Measurements from ENCODE around the gene ARID4B.

The ARID4B gene

GRCh38 chr1:235275836-235276235, 52.1 kb downstream of the ARID4B start:
- H3K27me3 ChIP-seq (ENCODE audit: insufficient read depth, low read length): no peaks in the 10 kb centered on the region
- H4K91ac ChIP-seq (ENCODE audit: low read depth, low read length): no peak overlapping the region
- H3K9me3 ChIP-seq (ENCODE audit: insufficient read depth, low read depth, low read length): no peaks in the 10 kb centered on the region
- no peak overlapping the region for H2BK120ac ChIP-seq (ENCODE audit: insufficient read depth, low read length, poor library complexity)
- no peak overlapping the region for H3K9ac ChIP-seq (ENCODE audit: low read length)
- H3K4ac ChIP-seq (ENCODE audit: low read depth, low read length): no peak overlapping the region
- no peak for DNase-seq
- H3K14ac ChIP-seq (ENCODE audit: low read length): no peak overlapping the region
- peaks cover 5 to 10% of the 10 kb centered on the region in 2 experiments for H3K4me1 ChIP-seq (ENCODE audit: control insufficient read depth in 1 of 2, insufficient read depth in 2 of 2, low read length in 2 of 2)
- peaks cover 18% of the 10 kb centered on the region for H3K79me2 ChIP-seq (ENCODE audit: control insufficient read depth, insufficient read depth, low read length, poor library complexity)
- H2BK5ac ChIP-seq (ENCODE audit: low read depth, low read length, poor library complexity): no peak overlapping the region
- WGBS (ENCODE audit: extremely low coverage, insufficient coverage, insufficient read length): no CpG with 5 or more reads among the region's 6 CpGs
- H4K8ac ChIP-seq (ENCODE audit: low read depth, low read length): no peak overlapping the region
- no peak overlapping the region for H3K4me3 ChIP-seq (ENCODE audit: low read depth, low read length)
- no peak overlapping the region for H2AFZ ChIP-seq (ENCODE audit: insufficient read depth, low read length, poor library complexity)
- H4K12ac ChIP-seq (ENCODE audit: low read depth, low read length): no peak overlapping the region
- no peak overlapping the region for H3K23ac ChIP-seq (ENCODE audit: low read length)
- H3K18ac ChIP-seq (ENCODE audit: low read length): no peak overlapping the region
- H3K27ac ChIP-seq (ENCODE audit: low read depth, low read length): no peak overlapping the region
- no peak overlapping the region for H2BK12ac ChIP-seq (ENCODE audit: low read length)
- no peaks in the 10 kb centered on the region for H3K79me1 ChIP-seq (ENCODE audit: low read length)
- no peaks in the 10 kb centered on the region for H3K36me3 ChIP-seq (ENCODE audit: control insufficient read depth in 1 of 2, insufficient read depth in 2 of 2, low read length in 2 of 2)
- H2AK5ac ChIP-seq (ENCODE audit: low read length): no peak overlapping the region
- H3K4me2 ChIP-seq (ENCODE audit: low read length): no peak overlapping the region

- Histone ChIP-seq H3K27me3 (ENCODE audit: insufficient read depth, low read length) (no peaks in the 10 kb centered on the region), H4K8ac (ENCODE audit: low read depth, low read length) (no peak overlapping the region), H3K4me1 (ENCODE audit: control insufficient read depth in 1 of 2, insufficient read depth in 2 of 2, low read length in 2 of 2) (peaks cover 2 to 6% of the 10 kb centered on the region in 2 experiments), H3K23ac (ENCODE audit: low read length) (no peak overlapping the region), H3K4me2 (ENCODE audit: low read length) (no peak overlapping the region), H3K79me2 (ENCODE audit: control insufficient read depth, insufficient read depth, low read length, poor library complexity) (peaks cover 15% of the 10 kb centered on the region), H2BK12ac (ENCODE audit: low read length) (no peak overlapping the region), H3K18ac (ENCODE audit: low read length) (no peak overlapping the region), H2AK5ac (ENCODE audit: low read length) (no peak overlapping the region), H3K4ac (ENCODE audit: low read depth, low read length) (peak overlapping the region; percentile 95), H3K79me1 (ENCODE audit: low read length) (no peaks in the 10 kb centered on the region), H3K9ac (ENCODE audit: low read length) (no peak overlapping the region), H3K4me3 (ENCODE audit: low read depth, low read length) (no peak overlapping the region), H2BK5ac (ENCODE audit: low read depth, low read length, poor library complexity) (no peak overlapping the region), H3K27ac (ENCODE audit: low read depth, low read length) (no peak overlapping the region), H4K91ac (ENCODE audit: low read depth, low read length) (no peak overlapping the region), H3K14ac (ENCODE audit: low read length) (no peak overlapping the region), H3K36me3 (ENCODE audit: control insufficient read depth in 1 of 2, insufficient read depth in 2 of 2, low read length in 2 of 2) (no peaks in the 10 kb centered on the region), H4K12ac (ENCODE audit: low read depth, low read length) (no peak overlapping the region), H2AFZ (ENCODE audit: insufficient read depth, low read length, poor library complexity) (no peak overlapping the region), H2BK120ac (ENCODE audit: insufficient read depth, low read length, poor library complexity) (no peak overlapping the region), H3K9me3 (ENCODE audit: insufficient read depth, low read depth, low read length) (no peaks in the 10 kb centered on the region)
- WGBS (ENCODE audit: extremely low coverage, insufficient coverage, insufficient read length): no CpG with 5 or more reads among the region's 3 CpGs
- no peak for DNase-seq
These were observed 52.8 kb downstream of the ARID4B start for GRCh38 chr1:235275223-235275622.

- no CpG with 5 or more reads among the region's 4 CpGs for WGBS (ENCODE audit: extremely low coverage, insufficient coverage, insufficient read length)
- Histone ChIP-seq H3K27ac (ENCODE audit: low read depth, low read length) (no peak overlapping the region), H3K14ac (ENCODE audit: low read length) (no peak overlapping the region)
These were observed 55.1 kb downstream of the ARID4B start for GRCh38 chr1:235272851-235273250.

GRCh38 chr1:235270625-235271024, 57.4 kb downstream of the ARID4B start:
- peaks cover 15% of the 10 kb centered on the region for H3K79me2 ChIP-seq (ENCODE audit: control insufficient read depth, insufficient read depth, low read length, poor library complexity)
- no peak overlapping the region for H2BK5ac ChIP-seq (ENCODE audit: low read depth, low read length, poor library complexity)
- no peak overlapping the region for H3K4ac ChIP-seq (ENCODE audit: low read depth, low read length)
- no peaks in the 10 kb centered on the region for H3K9me3 ChIP-seq (ENCODE audit: insufficient read depth, low read depth, low read length)
- no peak overlapping the region for H3K14ac ChIP-seq (ENCODE audit: low read length)
- H3K4me3 ChIP-seq (ENCODE audit: low read depth, low read length): no peak overlapping the region
- no peak overlapping the region for H2AK5ac ChIP-seq (ENCODE audit: low read length)
- no peaks in the 10 kb centered on the region for H3K4me1 ChIP-seq (ENCODE audit: control insufficient read depth in 1 of 2, insufficient read depth in 2 of 2, low read length in 2 of 2)
- DNase-seq: no peak
- H3K27ac ChIP-seq (ENCODE audit: low read depth, low read length): no peak overlapping the region
- H4K91ac ChIP-seq (ENCODE audit: low read depth, low read length): no peak overlapping the region
- no peak overlapping the region for H3K18ac ChIP-seq (ENCODE audit: low read length)
- no peaks in the 10 kb centered on the region for H3K79me1 ChIP-seq (ENCODE audit: low read length)
- H4K12ac ChIP-seq (ENCODE audit: low read depth, low read length): no peak overlapping the region
- no peak overlapping the region for H3K23ac ChIP-seq (ENCODE audit: low read length)
- no peak overlapping the region for H2AFZ ChIP-seq (ENCODE audit: insufficient read depth, low read length, poor library complexity)
- H3K9ac ChIP-seq (ENCODE audit: low read length): no peak overlapping the region
- H3K36me3 ChIP-seq (ENCODE audit: control insufficient read depth in 1 of 2, insufficient read depth in 2 of 2, low read length in 2 of 2): peaks cover 0 to 2% of the 10 kb centered on the region in 2 experiments
- H2BK120ac ChIP-seq (ENCODE audit: insufficient read depth, low read length, poor library complexity): no peak overlapping the region
- no peaks in the 10 kb centered on the region for H3K27me3 ChIP-seq (ENCODE audit: insufficient read depth, low read length)
- no peak overlapping the region for H2BK12ac ChIP-seq (ENCODE audit: low read length)
- no peak overlapping the region for H4K8ac ChIP-seq (ENCODE audit: low read depth, low read length)
- no peak overlapping the region for H3K4me2 ChIP-seq (ENCODE audit: low read length)

More at GRCh38 chr1:235272851-235273250, 55.1 kb downstream of the ARID4B start:
- Histone ChIP-seq H2BK120ac (ENCODE audit: insufficient read depth, low read length, poor library complexity) (no peak overlapping the region), H3K23ac (ENCODE audit: low read length) (no peak overlapping the region), H4K12ac (ENCODE audit: low read depth, low read length) (no peak overlapping the region), H3K79me1 (ENCODE audit: low read length) (no peaks in the 10 kb centered on the region), H3K4me1 (ENCODE audit: control insufficient read depth in 1 of 2, insufficient read depth in 2 of 2, low read length in 2 of 2) (no peaks in the 10 kb centered on the region), H4K91ac (ENCODE audit: low read depth, low read length) (no peak overlapping the region), H3K27me3 (ENCODE audit: insufficient read depth, low read length) (no peaks in the 10 kb centered on the region), H4K8ac (ENCODE audit: low read depth, low read length) (no peak overlapping the region), H3K36me3 (ENCODE audit: control insufficient read depth in 1 of 2, insufficient read depth in 2 of 2, low read length in 2 of 2) (no peaks in the 10 kb centered on the region), H3K4ac (ENCODE audit: low read depth, low read length) (peak overlapping the region; percentile 40), H2AK5ac (ENCODE audit: low read length) (no peak overlapping the region), H2AFZ (ENCODE audit: insufficient read depth, low read length, poor library complexity) (no peak overlapping the region), H3K18ac (ENCODE audit: low read length) (no peak overlapping the region), H3K79me2 (ENCODE audit: control insufficient read depth, insufficient read depth, low read length, poor library complexity) (peaks cover 19% of the 10 kb centered on the region), H3K4me2 (ENCODE audit: low read length) (no peak overlapping the region), H3K4me3 (ENCODE audit: low read depth, low read length) (no peak overlapping the region), H3K9ac (ENCODE audit: low read length) (no peak overlapping the region), H2BK12ac (ENCODE audit: low read length) (no peak overlapping the region), H2BK5ac (ENCODE audit: low read depth, low read length, poor library complexity) (no peak overlapping the region), H3K9me3 (ENCODE audit: insufficient read depth, low read depth, low read length) (no peaks in the 10 kb centered on the region)
- DNase-seq: no peak

All from trophoblast cell (in vitro differentiated cells and primary cell).